ENCODE data around the gene RPTOR.

GRCh38 chr17:80529904-80530292 lies 14.7 kb upstream of the RPTOR start:
- TF ChIP-seq, protein P1, sequence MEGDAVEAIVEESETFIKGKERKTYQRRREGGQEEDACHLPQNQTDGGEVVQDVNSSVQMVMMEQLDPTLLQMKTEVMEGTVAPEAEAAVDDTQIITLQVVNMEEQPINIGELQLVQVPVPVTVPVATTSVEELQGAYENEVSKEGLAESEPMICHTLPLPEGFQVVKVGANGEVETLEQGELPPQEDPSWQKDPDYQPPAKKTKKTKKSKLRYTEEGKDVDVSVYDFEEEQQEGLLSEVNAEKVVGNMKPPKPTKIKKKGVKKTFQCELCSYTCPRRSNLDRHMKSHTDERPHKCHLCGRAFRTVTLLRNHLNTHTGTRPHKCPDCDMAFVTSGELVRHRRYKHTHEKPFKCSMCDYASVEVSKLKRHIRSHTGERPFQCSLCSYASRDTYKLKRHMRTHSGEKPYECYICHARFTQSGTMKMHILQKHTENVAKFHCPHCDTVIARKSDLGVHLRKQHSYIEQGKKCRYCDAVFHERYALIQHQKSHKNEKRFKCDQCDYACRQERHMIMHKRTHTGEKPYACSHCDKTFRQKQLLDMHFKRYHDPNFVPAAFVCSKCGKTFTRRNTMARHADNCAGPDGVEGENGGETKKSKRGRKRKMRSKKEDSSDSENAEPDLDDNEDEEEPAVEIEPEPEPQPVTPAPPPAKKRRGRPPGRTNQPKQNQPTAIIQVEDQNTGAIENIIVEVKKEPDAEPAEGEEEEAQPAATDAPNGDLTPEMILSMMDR (conservative IDR thresholded peaks at IDR 0.05; ENCODE audit: low read depth, low read length) = no peak
- TF ChIP-seq EZH2 (IDR thresholded peaks at IDR 0.05; ENCODE audit: low read length, unreplicated experiment) = no peak
